Retinal pigment epithelial cell (primary cell): ENCODE measurements around the gene KCNN3.

ENCODE experiments used
- DNase-seq: peaks from one replicate; pipeline ENCODE4 v3.0.0-alpha.2; 2010; ENCODE audit warnings: low read depth
- H3K4me3 ChIP-seq: 2 replicates; pipeline ENCODE4 v1.5.1; 2011; ENCODE audit warnings: mild to moderate bottlenecking, low read length, control low read depth, moderate library complexity
- TF ChIP-seq, protein P1 (sequence below): conservative IDR thresholded peaks from 2 replicates; pipeline ENCODE4 v1.5.1; 2011; ENCODE audit warnings: low read depth, low read length, control low read depth, inconsistent platforms

The KCNN3 gene

DNA sequence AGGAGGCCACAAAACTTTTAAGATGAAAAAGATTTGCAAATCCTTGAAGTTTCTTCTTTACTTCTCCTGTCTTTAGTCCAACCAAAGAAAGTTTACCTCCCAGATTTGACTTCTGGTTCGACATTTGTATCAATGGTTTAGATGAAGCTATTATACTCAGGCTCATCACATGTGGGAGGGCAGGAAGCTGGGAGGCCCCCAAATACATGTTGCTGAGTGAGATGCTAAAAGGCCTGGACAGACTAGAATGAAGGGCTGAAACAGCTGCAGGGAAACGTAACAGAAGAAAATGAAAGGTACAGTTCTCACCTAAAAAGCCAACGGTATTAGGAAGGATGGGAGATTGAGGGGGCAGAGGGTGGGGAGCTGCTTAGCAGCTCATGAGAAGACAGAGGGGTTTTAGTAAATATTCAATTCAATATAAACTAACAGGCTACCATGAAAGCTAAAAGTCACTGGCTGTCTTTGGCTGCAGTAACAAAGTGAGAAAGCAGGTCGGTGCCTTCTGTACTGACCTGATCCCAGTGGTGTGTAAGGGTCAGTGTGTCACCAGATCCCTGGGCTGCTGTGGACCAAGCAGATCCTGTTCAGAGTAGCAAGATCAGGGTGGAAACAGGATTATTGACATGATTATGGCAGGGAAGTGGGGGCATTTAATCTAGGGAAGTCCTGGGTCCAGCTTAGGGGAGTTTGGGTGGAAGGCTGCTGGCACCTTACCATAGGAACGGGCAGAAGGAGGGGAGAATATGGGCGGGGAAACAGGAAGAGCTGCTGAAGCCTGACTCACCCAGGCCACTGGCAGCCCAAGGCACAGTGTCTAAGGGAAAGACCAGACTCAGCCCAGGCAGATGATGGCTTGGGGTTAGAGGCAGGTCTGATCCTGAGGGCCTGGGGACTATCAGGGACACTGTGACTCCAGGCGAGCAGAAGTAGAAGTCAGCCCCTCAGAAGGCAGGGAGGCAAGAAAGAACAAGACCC is 60.4 kb downstream of the KCNN3 start:
- no peak overlapping the region for H3K4me3 ChIP-seq
- TF ChIP-seq, protein P1, sequence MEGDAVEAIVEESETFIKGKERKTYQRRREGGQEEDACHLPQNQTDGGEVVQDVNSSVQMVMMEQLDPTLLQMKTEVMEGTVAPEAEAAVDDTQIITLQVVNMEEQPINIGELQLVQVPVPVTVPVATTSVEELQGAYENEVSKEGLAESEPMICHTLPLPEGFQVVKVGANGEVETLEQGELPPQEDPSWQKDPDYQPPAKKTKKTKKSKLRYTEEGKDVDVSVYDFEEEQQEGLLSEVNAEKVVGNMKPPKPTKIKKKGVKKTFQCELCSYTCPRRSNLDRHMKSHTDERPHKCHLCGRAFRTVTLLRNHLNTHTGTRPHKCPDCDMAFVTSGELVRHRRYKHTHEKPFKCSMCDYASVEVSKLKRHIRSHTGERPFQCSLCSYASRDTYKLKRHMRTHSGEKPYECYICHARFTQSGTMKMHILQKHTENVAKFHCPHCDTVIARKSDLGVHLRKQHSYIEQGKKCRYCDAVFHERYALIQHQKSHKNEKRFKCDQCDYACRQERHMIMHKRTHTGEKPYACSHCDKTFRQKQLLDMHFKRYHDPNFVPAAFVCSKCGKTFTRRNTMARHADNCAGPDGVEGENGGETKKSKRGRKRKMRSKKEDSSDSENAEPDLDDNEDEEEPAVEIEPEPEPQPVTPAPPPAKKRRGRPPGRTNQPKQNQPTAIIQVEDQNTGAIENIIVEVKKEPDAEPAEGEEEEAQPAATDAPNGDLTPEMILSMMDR: no peak
- no peak for DNase-seq

GRCh38 chr1:154808909-154809262 is 61.2 kb downstream of the KCNN3 start:
- no peak for DNase-seq
- TF ChIP-seq, protein P1: no peak
- no peak overlapping the region for H3K4me3 ChIP-seq

DNA sequence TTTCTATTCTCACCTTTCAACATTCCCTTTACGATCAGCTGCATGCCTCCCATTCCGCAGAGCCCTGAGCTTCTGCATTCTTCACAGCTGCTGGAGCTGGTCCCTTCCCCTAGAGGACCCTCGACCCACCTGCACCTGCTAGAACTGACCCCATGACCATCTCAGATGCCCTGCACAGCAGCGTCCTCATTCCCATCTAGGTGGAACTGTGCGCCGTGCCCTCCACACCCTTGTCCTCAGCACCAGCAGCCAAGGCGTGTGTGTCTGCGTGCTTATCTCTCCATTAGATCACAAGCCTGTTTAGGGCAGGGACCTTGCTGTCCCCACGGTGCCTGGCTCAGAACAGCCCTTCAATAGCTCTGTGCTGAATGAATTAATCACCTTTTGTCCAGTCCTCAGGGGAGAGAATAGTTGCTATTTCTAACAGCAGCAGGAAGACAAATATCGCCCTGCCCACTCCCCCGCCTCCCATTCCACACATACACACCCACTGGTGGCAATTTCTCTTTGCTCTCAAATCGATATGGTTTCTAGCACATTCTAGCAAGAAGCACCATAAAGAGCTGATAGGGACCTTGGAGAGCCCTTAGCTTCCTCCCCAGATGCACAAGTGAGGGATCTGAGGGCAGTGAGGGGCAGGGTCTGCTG is 61.7 kb downstream of the KCNN3 start:
- no peak for DNase-seq
- no peak overlapping the region for H3K4me3 ChIP-seq
- TF ChIP-seq, protein P1: no peak

- TF ChIP-seq, protein P1: no peak
- no peak for DNase-seq
- no peak overlapping the region for H3K4me3 ChIP-seq
Observed at GRCh38 chr1:154807048-154807591, 63.0 kb downstream of the KCNN3 start.

- TF ChIP-seq, protein P1: no peak
- no peak overlapping the region for H3K4me3 ChIP-seq
- no peak for DNase-seq
Observed at GRCh38 chr1:154806333-154806732, 63.7 kb downstream of the KCNN3 start.

DNA sequence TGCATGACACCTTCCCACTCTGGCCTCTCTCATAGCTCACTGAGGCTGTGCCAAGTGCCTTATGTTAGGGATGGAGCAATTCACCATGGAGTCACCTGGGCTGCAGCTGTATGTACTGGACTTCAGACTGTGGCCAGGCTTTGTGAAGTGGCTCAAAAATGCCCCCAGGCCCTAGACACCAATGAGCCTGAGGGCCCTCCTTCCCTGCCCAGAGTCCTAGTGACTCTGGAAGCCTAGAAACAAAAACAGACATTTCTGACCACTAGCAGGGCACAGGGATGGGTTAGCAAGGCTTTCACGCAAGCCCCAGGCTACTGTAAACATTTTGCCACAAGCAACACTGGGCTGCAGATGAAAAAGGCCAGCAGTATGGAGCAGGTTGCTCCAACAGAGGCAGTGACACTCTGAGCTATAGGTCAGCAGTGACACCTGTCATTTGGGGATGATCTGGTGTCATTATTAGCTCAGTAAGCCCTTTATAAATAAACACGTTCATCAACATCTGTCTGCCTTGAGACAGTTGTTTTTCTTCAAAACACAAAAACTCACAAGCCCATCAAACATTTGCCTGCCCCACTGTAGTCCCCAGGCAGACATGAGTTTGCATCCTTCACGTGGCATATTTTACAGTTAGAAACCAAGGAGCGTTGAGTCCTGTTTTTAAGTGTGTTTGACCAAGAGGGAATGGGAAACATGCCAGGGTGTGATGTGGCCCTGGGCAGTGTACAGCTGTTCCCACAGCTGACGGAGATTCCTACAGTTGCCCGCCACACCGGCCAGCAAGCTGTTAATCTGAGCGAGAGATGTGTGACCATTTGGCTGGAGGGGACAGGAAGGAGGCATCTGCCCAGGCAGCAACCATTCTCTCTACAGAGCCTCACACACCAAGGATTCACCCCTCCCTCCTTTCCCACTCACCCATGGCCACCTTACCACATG is 66.8 kb downstream of the KCNN3 start:
- DNase-seq: no peak
- no peak overlapping the region for H3K4me3 ChIP-seq
- TF ChIP-seq, protein P1: no peak
